Hematopoietic multipotent progenitor cell treated with erythropoietin and hydrocortisone succinate and interleukin-3 and kit ligand, for 17 days (in vitro differentiated cells): ENCODE data around the gene ZNF138.
"Not testable (repeated sequence)": the region's sequence is repeated elsewhere in the genome, so short reads cannot be mapped to it uniquely, and the experiment has no call there.

Experiments
- DNase-seq: peaks from one replicate; pipeline ENCODE4 v3.0.0-alpha.2; 2015; ENCODE audit warnings: low spot score

The ZNF138 gene

GRCh38 chr7:64794171-64794844 lies at the start of gene ZNF138:
ZNF138 (plus strand) TSS chr7:64794428; CDS start chr7:64794569, 141 bp downstream.
- DNase-seq = peak; percentile 78

DNA sequence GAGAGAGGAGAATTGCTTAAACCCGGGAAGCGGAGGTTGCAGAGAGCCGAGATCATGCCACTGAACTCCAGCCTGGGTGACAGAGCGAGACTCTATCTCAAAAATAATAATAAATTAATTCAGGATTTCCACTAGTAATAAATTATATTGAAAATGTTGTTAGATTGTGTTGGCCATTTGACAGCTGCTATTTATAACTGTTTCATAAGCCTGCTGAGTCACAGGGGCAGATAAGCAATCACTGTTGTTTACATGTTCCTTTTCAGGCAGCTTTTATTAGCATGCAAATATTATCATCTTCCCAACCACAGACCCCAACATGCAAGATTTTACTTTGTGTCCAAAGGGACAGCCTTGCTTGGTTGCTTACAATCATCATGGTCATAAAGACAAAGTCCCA lies 49.5 kb upstream of the ZNF138 start:
- no peak for DNase-seq

DNA sequence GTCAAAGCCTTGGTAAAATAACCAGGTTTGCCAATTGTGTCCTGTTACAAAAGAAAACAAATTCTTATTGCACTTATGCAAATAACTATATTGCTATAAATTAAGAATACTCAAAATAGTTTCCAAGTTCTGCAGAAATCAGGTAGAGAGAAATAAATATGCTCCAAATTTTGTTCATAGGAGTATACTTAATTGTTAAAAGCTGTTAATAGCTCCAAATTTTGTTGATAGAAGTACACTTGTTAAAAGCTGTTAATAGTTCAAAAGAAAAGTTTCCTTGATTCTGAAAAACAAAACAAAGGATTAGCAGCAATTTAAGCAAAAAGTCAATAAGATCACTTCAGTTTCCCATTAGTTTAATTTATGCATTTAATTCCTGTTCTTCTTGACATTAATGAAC lies 46.4 kb upstream of the ZNF138 start:
- no peak for DNase-seq

DNA sequence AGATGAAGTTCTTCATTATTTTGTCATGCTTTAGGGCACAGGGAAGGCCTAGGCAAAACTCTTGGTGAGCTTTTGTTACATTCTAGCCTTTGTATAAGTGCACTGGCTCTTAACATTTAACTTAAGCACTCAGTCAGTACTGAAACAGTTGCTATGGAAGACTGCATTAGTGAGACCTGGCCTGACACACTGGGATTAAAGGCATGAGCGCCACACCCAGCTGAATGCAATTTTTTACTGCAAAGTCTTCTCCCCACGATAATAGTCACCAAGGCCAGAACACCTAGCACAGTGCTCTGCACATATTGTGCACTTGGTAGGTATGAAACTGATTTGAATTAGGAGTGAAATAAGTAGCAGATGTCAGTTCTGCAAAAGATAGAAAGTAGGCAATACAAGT lies 41.2 kb upstream of the ZNF138 start:
- DNase-seq = no peak

DNA sequence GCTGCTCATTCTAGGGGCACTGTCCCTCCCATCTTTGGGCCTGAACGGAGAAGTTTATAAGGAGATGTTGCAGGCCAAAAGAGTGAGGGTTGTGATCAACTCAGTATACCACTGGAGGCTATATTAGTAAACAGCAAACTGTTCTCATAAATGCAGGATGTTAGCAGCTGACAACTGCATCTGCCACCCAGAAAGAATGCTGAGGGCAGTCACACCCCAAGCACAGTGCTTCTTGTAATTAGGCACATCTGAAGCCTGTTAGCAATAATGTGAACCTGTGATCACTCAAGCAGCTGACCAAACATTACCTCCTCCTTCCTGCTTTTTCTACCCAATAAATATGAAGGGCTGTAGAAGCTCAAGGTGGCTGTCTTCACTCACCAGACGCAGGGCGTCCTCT lies 38.4 kb upstream of the ZNF138 start:
- no peak for DNase-seq

DNA sequence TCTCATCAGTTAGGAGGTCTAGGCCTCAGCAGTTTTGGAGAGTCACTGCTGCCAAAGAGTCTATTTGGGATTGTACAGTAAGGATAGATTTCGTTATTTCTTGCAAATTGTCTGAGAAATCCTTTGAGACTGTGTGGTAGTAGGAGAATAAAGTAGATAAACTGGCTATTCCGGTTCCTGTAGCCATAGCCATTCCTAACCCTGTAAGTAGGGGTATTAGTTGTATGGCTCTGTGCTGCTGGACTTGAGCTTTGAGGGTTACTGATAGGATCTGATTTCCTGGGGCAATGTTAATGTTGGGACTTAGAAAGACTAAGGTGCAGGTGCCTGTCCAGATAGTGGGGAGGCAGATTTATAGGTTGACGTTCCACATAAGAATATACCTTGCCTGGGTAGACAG lies 36.1 kb upstream of the ZNF138 start:
- DNase-seq = no peak

DNA sequence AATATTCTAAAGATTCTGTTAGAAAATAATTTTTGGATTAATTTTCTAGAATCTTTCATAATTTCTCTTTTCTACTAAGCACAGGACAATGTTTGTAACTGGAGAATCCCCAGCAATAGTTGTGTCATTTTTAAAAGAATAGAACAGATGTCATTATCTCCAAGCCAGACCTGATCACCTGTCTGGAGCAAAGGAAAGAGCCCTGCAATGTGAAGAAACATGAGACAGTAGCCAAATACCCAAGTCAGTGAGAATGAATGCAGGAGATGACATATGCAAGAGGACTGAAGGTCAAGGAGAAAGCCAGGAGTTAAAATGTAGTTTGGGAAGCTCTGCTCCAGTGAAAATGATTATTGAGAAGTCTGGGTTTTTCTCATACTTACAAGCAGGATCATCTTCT lies 25.4 kb upstream of the ZNF138 start:
- no peak for DNase-seq

DNA sequence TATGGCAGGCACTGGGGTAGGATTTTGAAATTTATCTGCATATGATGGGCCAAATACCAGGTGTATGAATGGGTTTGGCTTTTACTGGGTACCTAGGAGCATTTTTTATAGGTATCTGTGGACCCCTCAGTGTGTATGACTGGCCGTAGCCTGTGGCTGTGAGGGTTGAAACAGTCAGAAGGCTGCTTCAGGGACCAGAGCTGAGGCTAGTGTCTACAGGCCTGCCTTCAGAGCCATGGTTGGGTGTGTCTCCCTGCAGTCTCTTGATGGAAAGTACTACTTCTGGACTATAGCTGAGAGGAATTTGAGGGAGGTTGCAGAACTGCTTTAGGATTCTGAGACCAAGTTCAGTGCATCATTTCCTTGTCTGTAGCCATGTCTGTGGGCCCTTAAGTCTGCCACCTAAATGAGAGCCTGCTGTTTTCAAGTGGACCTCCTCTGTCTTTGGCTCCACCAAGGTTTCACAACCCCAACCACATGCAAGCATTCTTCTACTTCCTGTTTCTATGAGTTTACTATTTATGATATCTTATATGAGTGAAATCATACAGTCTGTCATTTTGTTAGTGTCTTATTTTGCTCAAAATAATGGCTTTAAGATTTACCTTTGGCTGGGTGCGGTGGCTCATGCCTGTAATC lies 19.9 kb upstream of the ZNF138 start:
- DNase-seq = no peak

GRCh38 chr7:64775289-64775688 lies 18.9 kb upstream of the ZNF138 start:
- no peak for DNase-seq

DNA sequence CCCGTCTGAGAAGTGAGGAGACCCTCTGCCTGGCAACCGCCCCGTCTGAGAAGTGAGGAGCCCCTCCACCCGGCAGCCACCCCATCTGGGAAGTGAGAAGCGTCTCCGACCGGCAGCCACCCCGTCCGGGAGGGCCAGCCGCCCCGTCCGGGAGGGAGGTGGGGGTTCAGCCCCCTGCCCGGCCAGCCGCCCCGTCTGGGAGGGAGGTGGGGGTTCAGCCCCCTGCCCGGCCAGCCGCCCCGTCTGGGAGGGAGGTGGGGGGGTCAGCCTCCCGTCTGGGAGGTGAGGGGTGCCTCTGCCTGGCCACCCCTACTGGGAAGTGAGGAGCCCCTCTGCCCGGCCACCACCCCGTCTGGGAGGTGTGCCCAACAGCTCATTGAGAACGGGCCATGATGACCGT lies 9.4 kb upstream of the ZNF138 start:
- DNase-seq = not testable (repeated sequence)

DNA sequence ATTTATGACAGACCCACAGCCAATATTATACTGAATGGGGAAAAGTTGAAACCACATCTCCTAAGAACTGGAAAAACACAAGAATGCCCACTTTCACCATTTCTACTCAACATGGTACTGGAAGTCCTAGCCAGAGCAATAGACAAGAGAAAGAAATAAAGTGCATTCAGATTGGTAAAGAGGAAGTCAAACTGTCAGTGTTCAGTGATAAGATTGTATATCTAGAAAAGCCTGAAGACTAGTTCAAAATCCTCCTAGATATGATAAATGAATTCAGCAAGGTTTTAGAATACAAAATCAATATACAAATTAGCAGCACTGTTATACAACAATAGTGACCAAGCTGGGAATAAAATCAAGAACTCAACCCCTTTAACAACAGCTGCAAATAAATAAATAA lies 6.9 kb upstream of the ZNF138 start:
- DNase-seq = no peak

DNA sequence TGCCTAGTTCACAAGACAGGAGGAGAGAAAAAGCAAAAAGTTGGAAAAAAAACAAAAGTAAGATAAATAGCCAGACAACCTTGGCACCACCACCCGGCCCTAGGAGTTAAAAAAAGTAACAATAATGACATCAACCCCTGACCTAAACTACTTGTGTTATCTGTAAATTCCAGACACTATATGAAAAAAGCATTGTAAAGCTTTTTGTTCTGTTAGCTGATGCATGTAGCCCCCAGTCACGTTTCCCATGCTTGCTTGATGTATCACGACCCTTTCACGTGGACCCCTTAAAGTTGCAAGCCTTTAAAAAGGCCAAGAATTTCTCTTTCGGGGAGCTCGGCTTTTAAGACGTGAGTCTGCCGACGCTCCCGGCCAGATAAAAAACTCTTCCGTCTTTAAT lies 5.0 kb upstream of the ZNF138 start:
- DNase-seq = not testable (repeated sequence)

- DNase-seq = no peak
Observed at GRCh38 chr7:64793106-64793755, 997 bp upstream of the ZNF138 start.

GRCh38 chr7:64795176-64795575 lies 948 bp downstream of the ZNF138 start:
- no peak for DNase-seq

DNA sequence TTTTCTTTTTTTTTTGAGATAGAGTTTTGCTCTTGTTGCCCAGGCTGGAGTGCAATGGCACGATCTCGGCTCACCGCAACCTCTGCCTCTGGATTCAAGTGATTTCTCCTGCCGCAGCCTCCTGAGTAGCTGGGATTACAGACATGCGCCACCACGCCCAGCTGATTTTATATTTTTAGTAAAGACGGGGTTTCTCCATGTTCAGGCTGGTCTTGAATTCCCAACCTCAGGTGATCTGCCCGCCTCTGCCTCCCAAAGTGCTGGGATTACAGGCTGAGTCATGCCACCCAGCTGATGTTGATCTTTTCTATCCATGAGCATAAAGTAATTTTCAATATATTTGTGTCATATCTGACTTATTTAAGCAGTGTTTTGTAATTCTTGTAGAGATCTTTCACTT lies 4.9 kb downstream of the ZNF138 start:
- not testable (repeated sequence) for DNase-seq

DNA sequence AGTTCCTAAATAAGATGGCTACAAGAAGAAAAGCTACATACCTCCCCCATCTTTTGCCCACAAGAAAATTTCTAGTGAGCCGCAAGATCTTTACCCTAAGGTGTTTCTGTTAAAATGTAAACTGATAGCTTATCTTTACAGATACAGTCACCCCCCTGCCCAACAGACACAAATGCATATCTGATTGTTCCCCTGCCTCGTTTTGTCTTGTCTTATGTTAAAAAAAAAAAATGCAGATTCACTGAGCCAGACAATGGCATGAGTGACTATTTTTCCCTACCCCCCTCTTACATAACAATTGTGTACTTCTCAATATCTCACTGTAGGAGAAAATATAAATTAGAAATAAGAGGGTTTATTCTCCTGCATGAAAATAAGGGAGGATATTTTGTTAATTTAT lies 8.5 kb downstream of the ZNF138 start:
- DNase-seq = no peak

- DNase-seq = no peak
Observed at GRCh38 chr7:64807731-64808365, 13.6 kb downstream of the ZNF138 start.

DNA sequence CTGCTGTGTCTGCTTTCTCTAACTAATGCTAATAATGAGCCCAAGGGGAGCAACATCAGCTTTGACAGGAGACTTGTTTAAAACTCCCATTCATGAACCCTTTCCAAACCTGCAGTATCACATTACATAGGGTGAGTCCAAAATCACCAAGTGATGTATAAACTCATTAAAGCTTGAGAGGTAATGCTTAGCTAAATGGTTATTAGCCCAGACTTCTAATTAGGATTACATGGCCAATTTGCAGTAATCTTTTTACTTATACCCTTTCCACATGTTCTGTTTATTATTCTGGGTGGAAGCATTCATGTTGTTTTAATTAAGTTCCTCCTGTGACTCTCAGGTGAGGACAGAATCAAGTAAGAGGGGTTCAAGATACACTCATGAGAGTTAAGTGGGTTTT lies 17.5 kb downstream of the ZNF138 start:
- no peak for DNase-seq

DNA sequence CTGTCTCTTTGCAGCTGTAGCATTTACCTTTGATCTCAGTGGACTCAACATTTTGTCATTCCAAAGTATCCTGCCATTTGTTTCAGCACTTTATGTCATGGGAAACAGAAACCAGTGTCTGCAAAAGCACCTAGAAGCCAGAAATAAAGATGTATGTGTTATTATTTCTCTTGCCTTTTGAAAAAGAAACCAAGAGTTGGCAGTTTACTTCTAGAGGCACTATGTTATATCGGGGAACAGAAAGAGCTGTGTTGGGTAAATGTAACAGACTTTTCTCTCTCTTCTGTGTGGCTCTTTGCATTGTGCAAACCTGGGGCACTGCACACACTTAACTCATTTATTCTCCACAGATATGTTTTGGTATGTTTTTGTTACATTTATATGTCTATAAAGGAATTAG lies 36.7 kb downstream of the ZNF138 start:
- DNase-seq = no peak

GRCh38 chr7:64832136-64832535 lies 37.9 kb downstream of the ZNF138 start:
- DNase-seq = no peak

DNA sequence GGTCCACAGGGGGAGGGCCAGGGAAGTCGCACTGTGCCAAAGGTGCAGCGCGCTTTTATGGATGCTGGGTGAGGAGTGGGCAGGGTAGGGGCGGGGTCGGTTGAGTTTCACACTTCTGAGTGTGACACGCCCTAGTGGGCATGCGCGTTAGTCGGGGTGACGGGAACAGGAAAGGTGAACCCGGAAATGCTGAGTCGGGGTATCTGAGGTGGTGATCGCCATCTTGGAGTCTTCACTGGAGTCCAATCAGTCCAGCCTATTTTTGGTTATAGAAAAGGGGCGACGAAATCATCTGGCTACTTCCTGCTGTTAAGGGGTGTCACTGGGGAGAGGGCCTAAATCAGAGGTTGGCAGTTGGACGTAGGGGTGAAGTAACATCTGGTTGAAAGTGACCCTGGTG lies 40.8 kb downstream of the ZNF138 start:
- DNase-seq = no peak

DNA sequence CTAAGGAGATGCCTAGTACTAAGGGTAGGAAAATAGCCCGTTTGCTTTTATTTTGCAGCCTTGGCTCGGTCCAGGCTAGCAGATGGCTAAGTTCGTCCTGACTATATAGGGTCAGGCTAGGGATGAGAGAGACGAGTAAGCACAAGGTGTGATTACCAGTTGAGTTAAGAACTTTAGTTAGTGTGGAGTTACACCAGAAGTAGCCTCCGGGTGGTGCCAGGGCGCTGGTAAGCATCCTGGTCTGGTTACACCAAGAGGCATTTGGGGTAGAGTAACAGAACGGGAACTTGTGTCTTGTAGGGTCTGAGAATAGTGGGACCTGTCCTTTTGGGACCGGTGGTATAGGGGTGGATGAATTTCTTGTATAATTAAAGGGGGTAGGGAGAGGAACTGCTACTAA lies 41.6 kb downstream of the ZNF138 start:
- DNase-seq = not testable (repeated sequence)

DNA sequence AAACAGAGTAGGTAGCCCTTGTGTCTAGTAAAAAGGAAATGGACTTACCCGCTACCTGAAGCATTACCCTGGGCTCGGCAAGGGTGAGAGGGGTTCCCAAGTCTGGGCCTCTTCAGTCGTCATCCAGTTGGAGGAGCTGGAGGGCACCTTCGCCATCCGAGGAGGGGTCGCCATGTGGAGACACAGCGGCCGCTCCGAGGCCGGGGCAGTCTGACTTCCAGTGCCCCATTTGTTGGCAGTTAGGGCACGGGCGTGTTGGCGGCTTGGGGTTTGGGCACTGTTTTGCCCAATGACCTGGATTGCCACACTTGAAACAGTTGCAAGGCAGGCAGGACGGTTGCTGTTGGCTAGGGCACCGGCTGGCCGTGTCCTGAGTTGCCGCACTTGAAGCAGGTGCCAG lies 43.8 kb downstream of the ZNF138 start:
- DNase-seq = not testable (repeated sequence)
